ENCODE data around the gene PRLH. TPM values are rescaled to one million over a fixed set of nuclear protein-coding genes. Genes with fewer than 3 reads are reported as not detected.

The PRLH gene
- polyA plus RNA-seq, 2 donors, result not detected

Other genes starting within 250 kb of the PRLH start
- gene COL6A3, start 152.4 kb upstream of the PRLH start, polyA plus RNA-seq, result 10 to 100 TPM in 1 of 2 donors, 1 to 10 TPM in 1; 4.3 to 10.3 TPM
- gene MLPH, start 79.3 kb upstream of the PRLH start, polyA plus RNA-seq, result 1 to 10 TPM; 3.4 to 4.4 TPM
- 10 to 100 TPM in 1 of 2 donors, 1 to 10 TPM in 1; 7.0 to 10.9 TPM for gene RAB17, start 24.2 kb downstream of the PRLH start, polyA plus RNA-seq
- 10 to 100 TPM; 58.9 to 69.5 TPM for gene LRRFIP1, start 61.0 kb downstream of the PRLH start, polyA plus RNA-seq
- under 1 TPM; 0.24 to 0.37 TPM for gene RBM44, start 232.2 kb downstream of the PRLH start, polyA plus RNA-seq

Measured in esophagus (tissue), 2 donors.